Activated CD8-positive, alpha-beta memory T cell treated with anti-CD3 and anti-CD28 coated beads, Interleukin-2, amount 50 U/mL, for 24 hours (primary cell): ENCODE results near the gene SYNPR.

Experiments
- DNase-seq: peaks from one replicate; pipeline ENCODE4 v3.0.0-alpha.2; 2020; ENCODE audit errors: extremely low read depth

SYNPR gene

GRCh38 chr3:63304421-63304820, 26.3 kb downstream of the SYNPR start:
- no peak for DNase-seq

- DNase-seq: no peak
Measured at GRCh38 chr3:63308072-63308471, 30.0 kb downstream of the SYNPR start.

GRCh38 chr3:63309768-63310167, 31.7 kb downstream of the SYNPR start:
- DNase-seq: no peak

GRCh38 chr3:63323766-63324165, 45.7 kb downstream of the SYNPR start:
- no peak for DNase-seq

- DNase-seq: no peak
Measured at GRCh38 chr3:63324621-63325020, 46.5 kb downstream of the SYNPR start.

- no peak for DNase-seq
Measured at GRCh38 chr3:63325386-63325785, 47.3 kb downstream of the SYNPR start.

- no peak for DNase-seq
Measured at GRCh38 chr3:63328365-63328764, 50.3 kb downstream of the SYNPR start.

GRCh38 chr3:63331520-63331919, 53.4 kb downstream of the SYNPR start:
- DNase-seq: no peak

GRCh38 chr3:63333815-63334214, 55.7 kb downstream of the SYNPR start:
- no peak for DNase-seq

- DNase-seq: no peak
Measured at GRCh38 chr3:63338351-63338750, 60.2 kb downstream of the SYNPR start.

GRCh38 chr3:63343674-63344073, 65.6 kb downstream of the SYNPR start:
- peak; percentile 3 for DNase-seq

GRCh38 chr3:63344661-63345060, 66.6 kb downstream of the SYNPR start:
- DNase-seq: no peak

- no peak for DNase-seq
Measured at GRCh38 chr3:63349583-63350573, 71.8 kb downstream of the SYNPR start.

GRCh38 chr3:63351159-63352007, 73.3 kb downstream of the SYNPR start:
- DNase-seq: no peak

- no peak for DNase-seq
Measured at GRCh38 chr3:63352008-63352279, 73.8 kb downstream of the SYNPR start.

- DNase-seq: no peak
Measured at GRCh38 chr3:63353383-63353782, 75.3 kb downstream of the SYNPR start.

- no peak for DNase-seq
Measured at GRCh38 chr3:63354160-63354559, 76.1 kb downstream of the SYNPR start.

GRCh38 chr3:63355809-63356208, 77.7 kb downstream of the SYNPR start:
- DNase-seq: no peak

- DNase-seq: no peak
Measured at GRCh38 chr3:63364495-63364894, 86.4 kb downstream of the SYNPR start.

- DNase-seq: no peak
Measured at GRCh38 chr3:63364910-63365309, 86.8 kb downstream of the SYNPR start.

GRCh38 chr3:63365671-63366070, 87.6 kb downstream of the SYNPR start:
- DNase-seq: no peak

GRCh38 chr3:63370094-63370493, 92.0 kb downstream of the SYNPR start:
- no peak for DNase-seq

- DNase-seq: no peak
Measured at GRCh38 chr3:63383040-63383439, 104.9 kb downstream of the SYNPR start.
